SK-N-SH (cell line): Measurements from ENCODE around the gene LRRIQ4. TPM values are rescaled to one million over a fixed set of nuclear protein-coding genes. Genes with fewer than 3 reads are reported as not detected.

ENCODE experiments used
- CTCF ChIA-PET: fragments of 300-600, 350-600 bp; formaldehyde crosslinking; extraction: SDS; loops from one replicate; lab custom pipeline; 2021; lab: Yijun Ruan, JAX
- POLR2A ChIA-PET: fragments of 350-600 bp; sonication (Branson Sonifier 250); formaldehyde crosslinking; extraction: SDS; loops from one replicate; lab custom pipeline; 2020; ENCODE audit warnings: antibody characterized with exemption, inconsistent platforms; lab: Yijun Ruan, JAX
- DNase-seq: peaks from one replicate; pipeline ENCODE4 v3.0.0; 2012
- H2AFZ ChIP-seq: fragments of 200-600 bp; sonication (generic); 2 replicates; pipeline ENCODE4 v1.8.1; 2016; ENCODE audit warnings: antibody characterized with exemption, mild to moderate bottlenecking, low read depth
- H3F3A ChIP-seq: fragments of 200-600 bp; sonication (generic); replicated peaks from 2 replicates; pipeline ENCODE3; 2016; ENCODE audit warnings: antibody characterized with exemption, mild to moderate bottlenecking; ENCODE audit not compliant: insufficient read depth
- H3K27ac ChIP-seq, 2 experiments: fragments of 200-500 bp in 1 of 2; fragments of 200-600 bp in 1 of 2; sonication (Bioruptor generic) in 1 of 2; sonication (generic), shearing (Covaris generic) in 1 of 2; 2 replicates each; pipeline versions ENCODE4 v1.5.1 to v1.6.1; 2014 to 2016; ENCODE audit warnings: low read depth in 2 of 2, inconsistent platforms in 1 of 2, low read length in 1 of 2, mild to moderate bottlenecking in 1 of 2, mixed read lengths in 1 of 2
- H3K27me3 ChIP-seq: fragments of 200-600 bp; sonication (generic), shearing (Covaris generic); 2 replicates; pipeline ENCODE4 v1.6.1; 2016; ENCODE audit warnings: mixed run types; ENCODE audit not compliant: insufficient read depth
- H3K36me3 ChIP-seq, 2 experiments: fragments of 200-500 bp in 1 of 2; fragments of 200-600 bp in 1 of 2; sonication (Bioruptor generic) in 1 of 2; sonication (generic) in 1 of 2; replicated peaks in 1 of 2; 2 replicates each; pipeline versions ENCODE3 to v1.5.1; 2014 to 2016; ENCODE audit warnings: low read length in 1 of 2, mild to moderate bottlenecking in 1 of 2; ENCODE audit not compliant: insufficient read depth in 2 of 2, control insufficient read depth in 1 of 2
- H3K4me1 ChIP-seq, 2 experiments: fragments of 200-500 bp in 1 of 2; fragments of 200-600 bp in 1 of 2; sonication (Bioruptor generic) in 1 of 2; sonication (generic), shearing (Covaris generic) in 1 of 2; 2 replicates each; pipeline versions ENCODE4 v1.5.1 to v1.6.1; 2014 to 2016; ENCODE audit warnings: low read depth in 1 of 2, low read length in 1 of 2, mixed run types in 1 of 2; ENCODE audit not compliant: insufficient read depth in 2 of 2, control insufficient read depth in 1 of 2
- H3K4me2 ChIP-seq: fragments of 200-600 bp; sonication (generic), shearing (Covaris generic); 2 replicates; pipeline ENCODE4 v1.6.1; 2017; ENCODE audit warnings: mixed run types
- H3K4me3 ChIP-seq, 2 experiments: fragments of 200-500 bp in 1 of 2; fragments of 200-600 bp in 1 of 2; sonication (Bioruptor generic) in 1 of 2; sonication (generic), shearing (Covaris generic) in 1 of 2; 2 replicates each; pipeline versions ENCODE4 v1.5.1 to v1.8.1; 2014 to 2016; ENCODE audit warnings: low read depth in 2 of 2, inconsistent platforms in 1 of 2, low read length in 1 of 2, mild to moderate bottlenecking in 1 of 2, mixed read lengths in 1 of 2, moderate library complexity in 1 of 2
- H3K79me2 ChIP-seq: fragments of 200-600 bp; sonication (generic); 2 replicates; pipeline ENCODE4 v1.8.1; 2017; ENCODE audit warnings: mild to moderate bottlenecking; ENCODE audit not compliant: insufficient read depth
- H3K9ac ChIP-seq: fragments of 200-600 bp; sonication (generic); 2 replicates; pipeline ENCODE4 v1.6.1; 2017; ENCODE audit warnings: mixed run types
- H3K9me2 ChIP-seq: fragments of 200-600 bp; sonication (generic); 2 replicates; pipeline ENCODE4 v1.6.1; 2017; ENCODE audit warnings: mixed run types
- H3K9me3 ChIP-seq: fragments of 200-600 bp; sonication (generic); 2 replicates; pipeline ENCODE4 v1.6.1; 2017; ENCODE audit warnings: mixed run types, mild to moderate bottlenecking, moderate library complexity
- H4K20me1 ChIP-seq: fragments of 200-600 bp; sonication (generic); 2 replicates; pipeline ENCODE4 v1.6.1; 2017; ENCODE audit warnings: mild to moderate bottlenecking, mixed run types; ENCODE audit not compliant: insufficient read depth
- ELF1 ChIP-seq: IDR thresholded peaks from 2 replicates; pipeline ENCODE4 v1.4.0; 2012
- EZH2phosphoT487 ChIP-seq: fragments of 200-600 bp; sonication (generic); IDR thresholded peaks from 2 replicates; pipeline ENCODE4 v1.6.1; 2017; ENCODE audit warnings: low read depth, mixed run types, mild to moderate bottlenecking, antibody characterized with exemption, moderate library complexity, borderline replicate concordance
- FOXM1 ChIP-seq: IDR thresholded peaks from 2 replicates; pipeline ENCODE4 v1.4.0; 2012; ENCODE audit warnings: low read depth, mild to moderate bottlenecking
- MEF2A ChIP-seq: IDR thresholded peaks from 2 replicates; pipeline ENCODE4 v1.4.0; 2012; ENCODE audit warnings: low read depth, borderline replicate concordance
- MXI1 ChIP-seq: IDR thresholded peaks from 2 replicates; pipeline ENCODE4 v1.6.1; 2012; ENCODE audit warnings: mild to moderate bottlenecking, low read depth, low read length, improper control_type of control experiment
- NFIC ChIP-seq: IDR thresholded peaks from 2 replicates; pipeline ENCODE4 v1.4.0; 2012; ENCODE audit warnings: borderline replicate concordance
- RCOR1 ChIP-seq: fragments of 150-350 bp; IDR thresholded peaks from 2 replicates; pipeline ENCODE4 v1.6.1; 2017; ENCODE audit warnings: antibody characterized with exemption, low read length
- RFX5 ChIP-seq: IDR thresholded peaks from 2 replicates; pipeline ENCODE4 v1.6.1; 2012; ENCODE audit warnings: mild to moderate bottlenecking, improper control_type of control experiment, low read length
- RXRA ChIP-seq: IDR thresholded peaks from 2 replicates; pipeline ENCODE4 v1.4.0; 2012; ENCODE audit warnings: low read depth, mild to moderate bottlenecking, borderline replicate concordance
- SIN3A ChIP-seq: IDR thresholded peaks from 2 replicates; pipeline ENCODE4 v1.6.1; 2012; ENCODE audit warnings: low read depth, mild to moderate bottlenecking, low read length, moderate library complexity, borderline replicate concordance
- SMC3 ChIP-seq: IDR thresholded peaks from 2 replicates; pipeline ENCODE4 v1.6.1; 2012; ENCODE audit warnings: low read depth, low read length, improper control_type of control experiment
- TAF1 ChIP-seq: IDR thresholded peaks from 2 replicates; pipeline ENCODE4 v1.6.1; 2012; ENCODE audit warnings: low read depth, mild to moderate bottlenecking, low read length, moderate library complexity, borderline replicate concordance
- TCF12 ChIP-seq: IDR thresholded peaks from 2 replicates; pipeline ENCODE4 v1.4.0; 2012
- TEAD4 ChIP-seq: IDR thresholded peaks from 2 replicates; pipeline ENCODE4 v1.4.0; 2012; ENCODE audit warnings: mild to moderate bottlenecking, borderline replicate concordance; ENCODE audit not compliant: insufficient read depth
- YY1 ChIP-seq: IDR thresholded peaks from 2 replicates; pipeline ENCODE4 v1.4.0; 2012; ENCODE audit warnings: low read depth, mild to moderate bottlenecking
- WGBS: methylation state at CpG from one replicate; pipeline ENCODE4 v1.1.6; 2017; ENCODE audit warnings: low lambda C conversion rate; 5-methylcytosine and 5-hydroxymethylcytosine counted together
- polyA plus RNA-seq, 3 experiments: library from polyadenylated mRNA; depleted of rRNA; stranded (reverse); fragments of >200 nt; gene quantifications; 2 replicates each; pipeline ENCODE4 v1.2.3, GENCODE V29; 2012
- TF ChIP-seq, protein P1 (sequence below): fragments of 200-600 bp; sonication (generic); IDR thresholded peaks from 2 replicates; pipeline ENCODE4 v1.6.1; 2017; ENCODE audit warnings: antibody characterized with exemption, mild to moderate bottlenecking, moderate library complexity
- TF ChIP-seq, protein P2 (sequence below): fragments of 150-350 bp; IDR thresholded peaks from 2 replicates; pipeline ENCODE4 v1.6.1; 2017; ENCODE audit warnings: antibody characterized with exemption, low read length, low read depth, borderline replicate concordance
- TF ChIP-seq, protein P3 (sequence below): IDR thresholded peaks from 2 replicates; pipeline ENCODE4 v1.4.0; 2012; ENCODE audit warnings: low read depth
- TF ChIP-seq, protein P4 (sequence below): IDR thresholded peaks from 2 replicates; pipeline ENCODE4; 2012
- TF ChIP-seq, protein P5 (sequence below): IDR thresholded peaks from 2 replicates; pipeline ENCODE4 v1.6.1; 2012; ENCODE audit warnings: mild to moderate bottlenecking, low read depth, low read length, moderate library complexity

LRRIQ4 gene
- polyA plus RNA-seq, 1 of the 3 experiments (the other 2 are of a cell fraction), result not detected

DNA sequence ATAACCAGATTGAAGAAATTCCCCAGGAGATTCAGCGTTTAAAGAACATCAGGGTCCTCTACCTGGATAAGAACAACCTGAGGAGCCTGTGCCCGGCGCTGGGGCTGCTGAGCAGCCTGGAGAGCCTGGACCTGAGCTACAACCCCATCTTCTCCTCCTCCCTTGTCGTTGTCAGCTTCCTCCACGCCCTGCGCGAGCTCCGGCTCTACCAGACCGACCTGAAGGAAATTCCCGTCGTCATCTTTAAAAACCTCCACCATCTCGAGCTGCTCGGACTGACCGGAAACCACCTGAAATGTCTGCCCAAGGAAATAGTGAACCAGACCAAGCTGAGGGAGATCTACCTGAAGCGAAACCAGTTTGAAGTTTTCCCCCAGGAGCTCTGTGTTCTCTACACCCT is 9.4 kb downstream of the LRRIQ4 start:
- Histone ChIP-seq H3K36me3 (no peaks in the 10 kb centered on the region), H3K4me3 (no peak overlapping the region), H3K9me2 (no peaks in the 10 kb centered on the region), H2AFZ (no peak overlapping the region), H3K4me2 (no peak overlapping the region), H3K4me1 (peaks cover 0 to 3% of the 10 kb centered on the region in 2 experiments; a peak in 2 of 4 replicates), H3K9ac (no peak overlapping the region), H3K27ac (no peak overlapping the region), H3F3A (no peaks in the 10 kb centered on the region), H3K9me3 (no peaks in the 10 kb centered on the region; the same call in 1 of the 2 replicates), H4K20me1 (no peaks in the 10 kb centered on the region), H3K27me3 (no peaks in the 10 kb centered on the region), H3K79me2 (no peaks in the 10 kb centered on the region)
- ChIA-PET CTCF (interaction anchor here (0.8 to 1.0 kb wide), 2 partner anchors 40 to 59 kb away, joined by 3 read pairs; no protein-coding TSS in a partner anchor), POLR2A (no interaction called here)
- WGBS, result 84% methylated on average over 15 of the region's 15 CpGs
- DNase-seq, result no peak
- TF ChIP-seq EZH2phosphoT487, result no peak
- TF ChIP-seq MXI1, result no peak
- no peak for TF ChIP-seq TAF1
- TF ChIP-seq, protein P1, sequence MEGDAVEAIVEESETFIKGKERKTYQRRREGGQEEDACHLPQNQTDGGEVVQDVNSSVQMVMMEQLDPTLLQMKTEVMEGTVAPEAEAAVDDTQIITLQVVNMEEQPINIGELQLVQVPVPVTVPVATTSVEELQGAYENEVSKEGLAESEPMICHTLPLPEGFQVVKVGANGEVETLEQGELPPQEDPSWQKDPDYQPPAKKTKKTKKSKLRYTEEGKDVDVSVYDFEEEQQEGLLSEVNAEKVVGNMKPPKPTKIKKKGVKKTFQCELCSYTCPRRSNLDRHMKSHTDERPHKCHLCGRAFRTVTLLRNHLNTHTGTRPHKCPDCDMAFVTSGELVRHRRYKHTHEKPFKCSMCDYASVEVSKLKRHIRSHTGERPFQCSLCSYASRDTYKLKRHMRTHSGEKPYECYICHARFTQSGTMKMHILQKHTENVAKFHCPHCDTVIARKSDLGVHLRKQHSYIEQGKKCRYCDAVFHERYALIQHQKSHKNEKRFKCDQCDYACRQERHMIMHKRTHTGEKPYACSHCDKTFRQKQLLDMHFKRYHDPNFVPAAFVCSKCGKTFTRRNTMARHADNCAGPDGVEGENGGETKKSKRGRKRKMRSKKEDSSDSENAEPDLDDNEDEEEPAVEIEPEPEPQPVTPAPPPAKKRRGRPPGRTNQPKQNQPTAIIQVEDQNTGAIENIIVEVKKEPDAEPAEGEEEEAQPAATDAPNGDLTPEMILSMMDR, result no peak
- TF ChIP-seq RXRA, result no peak
- no peak for TF ChIP-seq SMC3
- TF ChIP-seq MEF2A, result no peak
- no peak for TF ChIP-seq TEAD4
- TF ChIP-seq, protein P2, sequence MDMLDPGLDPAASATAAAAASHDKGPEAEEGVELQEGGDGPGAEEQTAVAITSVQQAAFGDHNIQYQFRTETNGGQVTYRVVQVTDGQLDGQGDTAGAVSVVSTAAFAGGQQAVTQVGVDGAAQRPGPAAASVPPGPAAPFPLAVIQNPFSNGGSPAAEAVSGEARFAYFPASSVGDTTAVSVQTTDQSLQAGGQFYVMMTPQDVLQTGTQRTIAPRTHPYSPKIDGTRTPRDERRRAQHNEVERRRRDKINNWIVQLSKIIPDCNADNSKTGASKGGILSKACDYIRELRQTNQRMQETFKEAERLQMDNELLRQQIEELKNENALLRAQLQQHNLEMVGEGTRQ, result no peak
- TF ChIP-seq, protein P3, sequence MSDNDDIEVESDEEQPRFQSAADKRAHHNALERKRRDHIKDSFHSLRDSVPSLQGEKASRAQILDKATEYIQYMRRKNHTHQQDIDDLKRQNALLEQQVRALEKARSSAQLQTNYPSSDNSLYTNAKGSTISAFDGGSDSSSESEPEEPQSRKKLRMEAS, result no peak
- no peak for TF ChIP-seq NFIC
- TF ChIP-seq, protein P4, sequence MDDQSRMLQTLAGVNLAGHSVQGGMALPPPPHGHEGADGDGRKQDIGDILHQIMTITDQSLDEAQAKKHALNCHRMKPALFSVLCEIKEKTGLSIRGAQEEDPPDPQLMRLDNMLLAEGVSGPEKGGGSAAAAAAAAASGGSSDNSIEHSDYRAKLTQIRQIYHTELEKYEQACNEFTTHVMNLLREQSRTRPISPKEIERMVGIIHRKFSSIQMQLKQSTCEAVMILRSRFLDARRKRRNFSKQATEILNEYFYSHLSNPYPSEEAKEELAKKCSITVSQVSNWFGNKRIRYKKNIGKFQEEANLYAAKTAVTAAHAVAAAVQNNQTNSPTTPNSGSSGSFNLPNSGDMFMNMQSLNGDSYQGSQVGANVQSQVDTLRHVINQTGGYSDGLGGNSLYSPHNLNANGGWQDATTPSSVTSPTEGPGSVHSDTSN, result no peak
- no peak for TF ChIP-seq RCOR1

DNA sequence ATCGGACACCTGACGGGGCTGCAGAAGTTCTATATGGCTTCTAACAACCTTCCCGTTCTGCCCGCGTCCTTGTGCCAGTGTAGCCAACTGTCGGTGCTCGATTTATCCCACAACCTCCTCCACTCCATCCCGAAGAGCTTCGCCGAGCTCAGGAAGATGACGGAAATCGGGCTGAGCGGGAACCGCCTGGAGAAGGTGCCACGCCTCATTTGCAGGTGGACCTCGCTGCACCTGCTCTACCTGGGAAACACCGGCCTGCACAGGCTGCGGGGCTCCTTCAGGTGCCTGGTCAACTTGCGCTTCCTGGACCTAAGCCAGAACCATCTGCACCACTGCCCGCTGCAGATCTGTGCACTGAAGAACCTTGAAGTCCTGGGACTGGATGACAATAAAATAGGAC is 9.9 kb downstream of the LRRIQ4 start:
- no peak for DNase-seq
- H3K9me2 ChIP-seq, result no peaks in the 10 kb centered on the region
- 80% methylated on average over 20 of the region's 20 CpGs for WGBS
- H3K4me1 ChIP-seq, result peaks cover 0 to 3% of the 10 kb centered on the region in 2 experiments; a peak in 2 of 4 replicates
- H3K27ac ChIP-seq, result no peak overlapping the region
- ChIA-PET CTCF (interaction anchor here (0.8 to 1.0 kb wide), 2 partner anchors 39 to 60 kb away, joined by 3 read pairs; no protein-coding TSS in a partner anchor), POLR2A (no interaction called here)
- no peak overlapping the region for H3K4me2 ChIP-seq
- no peaks in the 10 kb centered on the region for H3K79me2 ChIP-seq
- H3K4me3 ChIP-seq, result no peak overlapping the region
- H3K27me3 ChIP-seq, result no peaks in the 10 kb centered on the region
- H3K36me3 ChIP-seq, result no peaks in the 10 kb centered on the region
- H3F3A ChIP-seq, result no peaks in the 10 kb centered on the region
- no peak overlapping the region for H3K9ac ChIP-seq
- no peak overlapping the region for H2AFZ ChIP-seq
- TF ChIP-seq, protein P5, sequence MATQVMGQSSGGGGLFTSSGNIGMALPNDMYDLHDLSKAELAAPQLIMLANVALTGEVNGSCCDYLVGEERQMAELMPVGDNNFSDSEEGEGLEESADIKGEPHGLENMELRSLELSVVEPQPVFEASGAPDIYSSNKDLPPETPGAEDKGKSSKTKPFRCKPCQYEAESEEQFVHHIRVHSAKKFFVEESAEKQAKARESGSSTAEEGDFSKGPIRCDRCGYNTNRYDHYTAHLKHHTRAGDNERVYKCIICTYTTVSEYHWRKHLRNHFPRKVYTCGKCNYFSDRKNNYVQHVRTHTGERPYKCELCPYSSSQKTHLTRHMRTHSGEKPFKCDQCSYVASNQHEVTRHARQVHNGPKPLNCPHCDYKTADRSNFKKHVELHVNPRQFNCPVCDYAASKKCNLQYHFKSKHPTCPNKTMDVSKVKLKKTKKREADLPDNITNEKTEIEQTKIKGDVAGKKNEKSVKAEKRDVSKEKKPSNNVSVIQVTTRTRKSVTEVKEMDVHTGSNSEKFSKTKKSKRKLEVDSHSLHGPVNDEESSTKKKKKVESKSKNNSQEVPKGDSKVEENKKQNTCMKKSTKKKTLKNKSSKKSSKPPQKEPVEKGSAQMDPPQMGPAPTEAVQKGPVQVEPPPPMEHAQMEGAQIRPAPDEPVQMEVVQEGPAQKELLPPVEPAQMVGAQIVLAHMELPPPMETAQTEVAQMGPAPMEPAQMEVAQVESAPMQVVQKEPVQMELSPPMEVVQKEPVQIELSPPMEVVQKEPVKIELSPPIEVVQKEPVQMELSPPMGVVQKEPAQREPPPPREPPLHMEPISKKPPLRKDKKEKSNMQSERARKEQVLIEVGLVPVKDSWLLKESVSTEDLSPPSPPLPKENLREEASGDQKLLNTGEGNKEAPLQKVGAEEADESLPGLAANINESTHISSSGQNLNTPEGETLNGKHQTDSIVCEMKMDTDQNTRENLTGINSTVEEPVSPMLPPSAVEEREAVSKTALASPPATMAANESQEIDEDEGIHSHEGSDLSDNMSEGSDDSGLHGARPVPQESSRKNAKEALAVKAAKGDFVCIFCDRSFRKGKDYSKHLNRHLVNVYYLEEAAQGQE, result no peak
- no peak for TF ChIP-seq ELF1
- TF ChIP-seq RFX5, result no peak
- no peak for TF ChIP-seq YY1
- no peak for TF ChIP-seq TCF12
- TF ChIP-seq SIN3A, result no peak
- TF ChIP-seq FOXM1, result no peak
- TF ChIP-seq, all 33 proteins: peak for 0
- Histone ChIP-seq H3K9me3 (no peaks in the 10 kb centered on the region; the same call in 1 of the 2 replicates), H4K20me1 (no peaks in the 10 kb centered on the region)
